HL-60 (cell line): ENCODE measurements around the gene FOXD2.

Experiments
- GABPA ChIP-seq: IDR thresholded peaks from 2 replicates; pipeline ENCODE4 v1.6.1; 2012; ENCODE audit warnings: low read depth
- POLR2AphosphoS5 ChIP-seq: IDR thresholded peaks from 2 replicates; pipeline ENCODE4 v1.6.1; 2012; ENCODE audit warnings: low read depth
- SPI1 ChIP-seq: IDR thresholded peaks from 2 replicates; pipeline ENCODE4 v1.6.1; 2012; ENCODE audit warnings: low read depth, mild to moderate bottlenecking, borderline replicate concordance
- TF ChIP-seq, protein P1 (sequence below): IDR thresholded peaks from one replicate; pipeline ENCODE4 v1.5.1; 2011; ENCODE audit warnings: low read length, control low read depth, inconsistent platforms; ENCODE audit not compliant: insufficient read depth
- TF ChIP-seq, protein P2 (sequence below): IDR thresholded peaks from 2 replicates; pipeline ENCODE4 v1.6.1; 2012; ENCODE audit warnings: low read depth; ENCODE audit not compliant: insufficient replicate concordance

DNA sequence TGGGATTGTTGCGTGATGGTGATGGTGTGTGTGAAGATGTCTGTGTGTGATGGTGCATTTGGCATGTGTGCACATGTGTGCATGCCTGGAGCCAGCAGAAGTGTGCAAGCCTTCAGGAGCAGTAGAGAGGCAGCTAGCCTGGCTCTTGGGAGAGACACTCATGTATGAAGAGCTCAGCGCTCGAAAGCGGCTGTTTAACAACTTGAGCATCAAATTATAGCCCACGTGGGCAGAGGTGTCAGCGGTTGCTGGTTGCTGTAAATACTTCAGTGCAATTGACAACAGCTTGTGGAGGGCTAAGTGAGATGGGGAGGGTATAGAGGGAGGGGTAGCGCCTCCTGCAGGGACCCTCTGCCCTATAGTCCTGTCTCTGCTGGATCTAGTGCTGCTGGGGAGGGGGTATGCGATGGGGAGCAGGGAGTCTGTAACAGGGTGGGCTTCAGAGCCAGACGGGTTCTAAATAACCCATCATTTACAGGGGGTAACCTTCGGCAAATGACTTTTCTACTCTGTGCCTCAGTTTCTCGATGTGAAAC, 21.5 kb downstream of the FOXD2 start:
- TF ChIP-seq, protein P1, sequence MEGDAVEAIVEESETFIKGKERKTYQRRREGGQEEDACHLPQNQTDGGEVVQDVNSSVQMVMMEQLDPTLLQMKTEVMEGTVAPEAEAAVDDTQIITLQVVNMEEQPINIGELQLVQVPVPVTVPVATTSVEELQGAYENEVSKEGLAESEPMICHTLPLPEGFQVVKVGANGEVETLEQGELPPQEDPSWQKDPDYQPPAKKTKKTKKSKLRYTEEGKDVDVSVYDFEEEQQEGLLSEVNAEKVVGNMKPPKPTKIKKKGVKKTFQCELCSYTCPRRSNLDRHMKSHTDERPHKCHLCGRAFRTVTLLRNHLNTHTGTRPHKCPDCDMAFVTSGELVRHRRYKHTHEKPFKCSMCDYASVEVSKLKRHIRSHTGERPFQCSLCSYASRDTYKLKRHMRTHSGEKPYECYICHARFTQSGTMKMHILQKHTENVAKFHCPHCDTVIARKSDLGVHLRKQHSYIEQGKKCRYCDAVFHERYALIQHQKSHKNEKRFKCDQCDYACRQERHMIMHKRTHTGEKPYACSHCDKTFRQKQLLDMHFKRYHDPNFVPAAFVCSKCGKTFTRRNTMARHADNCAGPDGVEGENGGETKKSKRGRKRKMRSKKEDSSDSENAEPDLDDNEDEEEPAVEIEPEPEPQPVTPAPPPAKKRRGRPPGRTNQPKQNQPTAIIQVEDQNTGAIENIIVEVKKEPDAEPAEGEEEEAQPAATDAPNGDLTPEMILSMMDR: no peak
- no peak for TF ChIP-seq POLR2AphosphoS5
- TF ChIP-seq, protein P2, sequence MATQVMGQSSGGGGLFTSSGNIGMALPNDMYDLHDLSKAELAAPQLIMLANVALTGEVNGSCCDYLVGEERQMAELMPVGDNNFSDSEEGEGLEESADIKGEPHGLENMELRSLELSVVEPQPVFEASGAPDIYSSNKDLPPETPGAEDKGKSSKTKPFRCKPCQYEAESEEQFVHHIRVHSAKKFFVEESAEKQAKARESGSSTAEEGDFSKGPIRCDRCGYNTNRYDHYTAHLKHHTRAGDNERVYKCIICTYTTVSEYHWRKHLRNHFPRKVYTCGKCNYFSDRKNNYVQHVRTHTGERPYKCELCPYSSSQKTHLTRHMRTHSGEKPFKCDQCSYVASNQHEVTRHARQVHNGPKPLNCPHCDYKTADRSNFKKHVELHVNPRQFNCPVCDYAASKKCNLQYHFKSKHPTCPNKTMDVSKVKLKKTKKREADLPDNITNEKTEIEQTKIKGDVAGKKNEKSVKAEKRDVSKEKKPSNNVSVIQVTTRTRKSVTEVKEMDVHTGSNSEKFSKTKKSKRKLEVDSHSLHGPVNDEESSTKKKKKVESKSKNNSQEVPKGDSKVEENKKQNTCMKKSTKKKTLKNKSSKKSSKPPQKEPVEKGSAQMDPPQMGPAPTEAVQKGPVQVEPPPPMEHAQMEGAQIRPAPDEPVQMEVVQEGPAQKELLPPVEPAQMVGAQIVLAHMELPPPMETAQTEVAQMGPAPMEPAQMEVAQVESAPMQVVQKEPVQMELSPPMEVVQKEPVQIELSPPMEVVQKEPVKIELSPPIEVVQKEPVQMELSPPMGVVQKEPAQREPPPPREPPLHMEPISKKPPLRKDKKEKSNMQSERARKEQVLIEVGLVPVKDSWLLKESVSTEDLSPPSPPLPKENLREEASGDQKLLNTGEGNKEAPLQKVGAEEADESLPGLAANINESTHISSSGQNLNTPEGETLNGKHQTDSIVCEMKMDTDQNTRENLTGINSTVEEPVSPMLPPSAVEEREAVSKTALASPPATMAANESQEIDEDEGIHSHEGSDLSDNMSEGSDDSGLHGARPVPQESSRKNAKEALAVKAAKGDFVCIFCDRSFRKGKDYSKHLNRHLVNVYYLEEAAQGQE: no peak
- no peak for TF ChIP-seq SPI1
- no peak for TF ChIP-seq GABPA
